GM19452 (cell line): ENCODE data around the gene FOXP1.

Experiments used
- ATAC-seq: cut with Tn5 transposase; IDR thresholded peaks from one replicate; pipeline ENCODE4 v1.9.1; 2021; ENCODE audit not compliant: unreplicated experiment

The FOXP1 gene

DNA sequence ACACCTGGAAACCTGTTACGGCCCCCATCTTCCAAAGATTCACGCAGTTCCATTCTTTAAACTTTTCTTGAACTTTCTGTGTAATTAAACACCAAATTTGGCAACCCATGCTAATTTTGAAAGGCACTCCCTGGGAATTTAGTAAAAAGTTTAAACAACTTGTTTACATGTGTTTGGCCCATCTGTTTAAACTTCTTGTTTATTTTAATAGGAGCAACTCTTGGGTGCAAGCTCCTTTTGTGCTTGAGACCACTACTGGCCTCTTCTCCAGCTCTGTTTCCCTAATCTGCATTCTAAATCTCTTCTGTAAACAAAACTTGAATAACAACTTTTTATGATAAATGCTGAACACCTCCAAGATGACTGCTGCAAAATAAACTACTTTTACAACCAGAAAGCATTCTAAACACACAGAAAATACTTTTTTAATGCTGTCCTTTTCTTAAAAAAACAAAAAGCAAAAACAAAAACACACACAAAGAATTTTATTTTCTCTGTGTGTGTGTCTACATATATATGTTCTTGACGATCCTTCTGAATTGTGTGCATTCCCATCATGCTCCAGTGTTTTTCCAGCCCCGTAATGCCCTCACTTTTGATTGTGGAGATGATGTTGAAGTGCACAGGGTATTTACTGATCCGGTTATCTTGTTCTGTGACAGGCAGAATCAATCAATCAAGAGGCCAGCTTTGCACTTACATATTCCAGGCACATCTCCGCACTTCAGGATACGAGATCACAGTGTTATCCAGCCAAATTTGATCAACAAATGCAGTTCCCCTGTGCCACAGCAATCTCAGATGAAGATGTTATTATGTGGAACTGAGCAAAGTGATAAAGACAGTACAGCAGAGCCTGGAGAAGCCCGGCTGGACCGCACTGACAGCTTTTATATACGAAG lies 416.9 kb downstream of the FOXP1 start:
- no peak for ATAC-seq

DNA sequence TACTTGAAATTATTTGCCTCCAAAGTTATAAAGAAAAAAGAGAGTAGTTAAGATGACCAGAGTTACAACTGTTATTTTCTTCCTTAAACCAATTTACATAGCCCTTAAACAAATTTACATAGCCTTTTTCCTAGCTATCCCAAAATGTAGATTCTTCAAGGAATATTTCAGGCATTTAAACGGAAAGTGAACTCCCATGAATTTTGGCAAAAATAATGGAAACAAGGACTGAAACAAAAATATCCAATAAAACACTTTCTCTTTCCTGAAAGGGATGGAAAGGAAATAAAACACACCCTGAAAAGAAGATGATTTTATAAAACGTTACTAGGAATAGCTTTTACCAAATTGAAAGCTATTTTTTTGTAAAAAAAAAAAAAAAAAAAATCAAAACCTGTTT lies 418.6 kb downstream of the FOXP1 start:
- ATAC-seq: no peak

DNA sequence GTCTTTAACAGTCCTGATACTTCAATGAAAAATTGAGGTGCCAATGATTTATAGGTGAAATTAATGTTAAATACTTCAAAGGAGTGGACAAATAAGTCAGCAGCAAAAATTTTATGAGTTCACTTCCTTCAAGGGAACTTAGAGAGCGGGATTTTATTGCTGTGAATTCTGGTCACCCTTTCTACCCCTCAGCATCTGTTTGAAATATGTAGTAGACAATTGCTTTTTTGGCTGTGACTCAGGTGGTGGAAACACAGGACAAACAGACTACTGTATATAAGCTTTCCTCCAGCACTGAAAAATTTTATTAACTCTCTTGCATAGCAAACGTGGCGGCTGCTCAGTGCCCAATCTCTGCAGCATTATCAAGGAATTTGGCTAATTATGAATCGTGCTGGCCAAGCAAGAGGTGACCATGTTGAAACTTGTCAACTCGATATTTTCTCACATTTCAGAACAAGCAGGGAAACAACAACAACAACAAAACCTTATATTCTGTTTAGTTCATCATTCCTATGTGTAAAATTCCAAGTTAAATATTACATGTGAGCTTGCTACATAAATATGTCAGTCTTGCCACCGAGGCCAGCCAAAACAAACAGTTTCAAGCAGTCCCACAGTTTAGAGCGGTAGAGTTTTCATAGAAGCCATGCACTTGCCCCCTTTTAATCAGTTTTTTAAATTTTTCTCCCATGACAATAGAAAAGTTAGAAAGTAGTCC lies 420.2 kb downstream of the FOXP1 start:
- ATAC-seq: no peak

DNA sequence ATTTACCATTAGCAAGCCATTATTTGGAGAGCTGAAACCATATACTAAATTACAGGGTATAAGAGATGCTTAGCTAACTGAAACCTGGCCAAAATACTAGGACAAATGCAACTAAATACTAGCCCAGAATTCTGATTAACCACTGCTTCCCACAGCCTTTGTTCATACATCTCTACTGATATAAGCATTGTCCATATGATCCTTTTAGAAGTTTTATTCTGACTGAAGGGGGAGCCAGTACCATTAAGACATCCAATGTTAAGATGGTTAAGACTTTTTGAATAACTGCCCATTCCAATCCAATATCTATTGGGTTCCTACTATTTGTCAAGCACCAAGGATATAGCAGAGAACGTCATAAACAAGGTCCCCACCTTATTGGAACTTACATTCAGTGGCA lies 421.3 kb downstream of the FOXP1 start:
- ATAC-seq: no peak

DNA sequence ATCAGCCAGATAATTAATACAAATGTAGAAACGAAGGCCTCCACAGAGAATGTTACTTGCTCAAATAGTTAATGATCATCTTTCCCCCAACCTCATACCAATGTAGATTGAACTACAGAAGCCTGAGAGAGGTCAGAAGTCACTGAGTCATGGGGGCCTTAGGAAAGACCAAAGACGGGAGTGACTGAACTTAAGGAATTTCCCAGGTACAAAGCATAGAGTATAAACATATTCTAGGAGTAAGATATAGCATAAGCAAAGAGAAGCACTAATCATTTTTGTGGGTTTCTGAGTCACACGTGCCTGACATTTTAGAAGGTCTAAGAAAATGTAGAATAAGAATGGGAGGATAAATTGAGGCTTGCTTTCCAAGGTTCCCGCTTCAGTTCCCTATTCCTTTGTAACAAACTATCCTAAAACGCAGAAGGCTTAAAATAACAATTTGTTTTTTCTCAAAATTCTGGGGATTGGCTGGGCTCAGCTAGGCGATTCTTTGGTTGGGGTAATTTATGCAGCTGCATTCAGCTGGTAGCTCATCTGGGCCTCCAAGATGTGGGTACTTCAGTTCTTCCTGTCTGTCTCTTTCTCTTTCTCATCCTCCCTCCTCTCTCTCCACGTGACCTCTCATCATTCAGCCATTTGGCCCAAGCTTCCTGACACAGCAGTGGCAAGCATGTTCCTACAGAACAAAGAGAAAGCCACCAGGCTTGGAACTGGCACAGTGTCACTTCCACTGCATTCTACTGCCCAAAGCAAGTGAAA lies 422.6 kb downstream of the FOXP1 start:
- ATAC-seq: no peak

DNA sequence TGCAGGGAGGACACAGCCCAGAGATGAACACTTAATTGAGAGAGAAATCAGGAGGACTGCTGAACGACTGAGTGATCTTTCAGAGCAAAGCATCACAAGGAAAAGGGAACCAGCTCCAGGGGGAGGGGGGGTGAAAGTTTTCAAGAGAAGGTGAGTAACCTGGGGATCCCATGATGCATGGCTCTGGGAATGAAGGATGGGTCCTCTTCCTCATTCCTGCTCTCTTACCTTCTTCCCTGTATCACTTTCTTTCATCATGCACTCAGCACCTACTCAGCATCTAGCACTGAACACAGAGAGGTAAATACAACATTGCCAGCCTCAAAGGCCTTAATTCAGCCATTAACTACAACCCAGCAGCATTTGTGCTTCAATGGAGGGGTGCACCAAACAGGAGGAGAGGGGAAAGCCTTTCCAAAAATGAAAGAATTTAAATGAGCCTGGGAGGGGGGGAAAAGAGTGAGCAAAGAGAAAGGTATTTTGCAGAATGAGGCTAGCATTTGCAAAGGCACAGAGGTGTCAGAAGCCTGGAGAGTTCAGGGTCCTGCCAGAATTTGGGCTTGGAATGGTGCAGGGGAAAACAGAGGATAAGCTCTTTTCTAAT lies 427.4 kb downstream of the FOXP1 start:
- ATAC-seq: no peak

DNA sequence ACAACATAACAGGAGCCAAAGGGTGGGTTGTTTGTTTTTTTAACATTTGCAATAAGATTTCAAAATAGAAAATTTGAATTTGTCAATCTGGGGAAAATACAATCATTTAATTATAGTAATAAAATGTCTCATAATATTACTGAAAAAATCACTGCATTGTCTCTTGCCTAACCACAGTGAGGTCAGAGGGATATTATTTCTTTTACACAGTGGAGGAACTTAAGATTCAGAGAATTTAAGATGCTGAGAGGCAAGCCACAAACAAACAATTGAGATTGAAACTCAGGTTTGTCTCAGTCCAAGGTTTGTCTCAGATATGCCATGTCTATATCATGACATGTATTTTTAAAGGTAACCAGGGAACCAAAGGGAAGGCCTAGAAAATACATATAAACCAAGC lies 428.7 kb downstream of the FOXP1 start:
- ATAC-seq: no peak

DNA sequence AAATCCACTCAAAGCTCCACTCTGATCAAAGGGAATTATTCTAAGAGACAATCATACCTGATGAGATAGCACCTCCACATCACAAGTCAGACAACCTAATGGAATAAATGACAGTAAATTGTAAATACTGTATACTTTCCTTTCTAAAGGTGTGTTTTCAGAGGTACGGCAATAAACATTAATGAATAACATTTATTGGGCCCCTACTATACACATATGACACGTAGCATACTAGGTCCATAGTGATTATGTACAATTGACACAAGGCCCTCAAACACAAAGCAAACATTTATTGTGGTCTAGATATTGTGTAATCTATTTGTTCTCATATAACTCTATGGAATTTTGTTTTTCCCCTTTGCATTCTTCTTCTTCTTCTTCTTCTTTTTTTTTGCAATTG lies 429.8 kb downstream of the FOXP1 start:
- ATAC-seq: no peak

DNA sequence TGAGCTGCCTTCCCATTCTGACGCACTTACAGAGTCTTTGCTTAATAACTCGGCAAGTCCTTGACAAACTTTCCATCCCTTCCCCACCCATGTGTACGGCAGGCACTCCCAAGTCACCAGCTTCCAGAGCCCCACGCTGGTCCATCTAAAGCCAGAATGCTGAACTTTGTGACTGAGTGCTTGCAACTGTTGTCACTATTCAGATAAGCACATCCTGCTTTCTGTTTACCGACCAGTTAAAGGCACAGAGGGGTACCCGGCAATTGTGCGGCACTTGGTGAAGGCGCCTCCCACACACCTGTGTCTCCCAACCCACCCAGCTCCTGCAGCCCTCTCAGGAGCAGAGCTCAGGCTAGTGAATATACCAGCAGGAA lies 430.6 kb downstream of the FOXP1 start:
- ATAC-seq: no peak

DNA sequence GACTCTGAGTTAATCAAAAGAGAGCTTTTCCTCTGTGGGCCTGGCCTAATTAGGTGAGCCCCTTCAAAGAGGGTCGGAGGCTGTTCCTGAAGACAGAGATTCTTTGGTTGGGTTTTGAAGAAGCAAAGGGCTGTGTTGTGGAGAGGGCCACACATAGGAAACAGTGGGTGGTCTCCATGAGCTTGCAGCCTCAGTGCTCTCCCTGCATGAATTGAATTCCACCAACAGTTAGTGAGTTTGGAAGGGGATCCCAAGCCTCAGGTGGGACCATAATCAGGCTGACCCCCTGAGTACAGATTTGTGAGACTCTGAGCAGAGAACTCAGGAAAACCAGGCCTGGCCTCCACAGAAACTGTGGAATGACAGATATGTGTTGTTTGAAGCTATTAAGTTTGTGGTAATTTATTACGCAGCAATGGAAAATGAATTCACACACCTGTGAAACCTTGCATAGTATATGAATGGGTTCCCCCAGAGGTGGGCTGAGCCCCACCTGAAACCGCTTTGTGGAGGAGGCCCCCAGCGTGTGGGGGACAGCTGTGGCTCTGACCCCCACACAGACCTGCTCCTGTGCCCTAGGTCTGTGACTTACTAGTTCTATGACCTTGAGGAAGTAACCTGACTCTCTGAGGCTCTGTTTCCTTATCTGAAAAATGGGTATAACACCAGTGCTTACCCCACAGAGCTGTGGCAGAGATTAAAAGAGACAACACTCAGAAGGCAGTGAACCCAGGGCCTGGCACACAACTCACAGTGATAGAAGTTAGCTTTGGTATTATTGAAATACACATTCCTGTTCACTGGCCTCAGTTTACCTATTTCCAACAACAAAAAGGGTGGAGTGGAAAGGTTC lies 431.3 kb downstream of the FOXP1 start:
- no peak for ATAC-seq

DNA sequence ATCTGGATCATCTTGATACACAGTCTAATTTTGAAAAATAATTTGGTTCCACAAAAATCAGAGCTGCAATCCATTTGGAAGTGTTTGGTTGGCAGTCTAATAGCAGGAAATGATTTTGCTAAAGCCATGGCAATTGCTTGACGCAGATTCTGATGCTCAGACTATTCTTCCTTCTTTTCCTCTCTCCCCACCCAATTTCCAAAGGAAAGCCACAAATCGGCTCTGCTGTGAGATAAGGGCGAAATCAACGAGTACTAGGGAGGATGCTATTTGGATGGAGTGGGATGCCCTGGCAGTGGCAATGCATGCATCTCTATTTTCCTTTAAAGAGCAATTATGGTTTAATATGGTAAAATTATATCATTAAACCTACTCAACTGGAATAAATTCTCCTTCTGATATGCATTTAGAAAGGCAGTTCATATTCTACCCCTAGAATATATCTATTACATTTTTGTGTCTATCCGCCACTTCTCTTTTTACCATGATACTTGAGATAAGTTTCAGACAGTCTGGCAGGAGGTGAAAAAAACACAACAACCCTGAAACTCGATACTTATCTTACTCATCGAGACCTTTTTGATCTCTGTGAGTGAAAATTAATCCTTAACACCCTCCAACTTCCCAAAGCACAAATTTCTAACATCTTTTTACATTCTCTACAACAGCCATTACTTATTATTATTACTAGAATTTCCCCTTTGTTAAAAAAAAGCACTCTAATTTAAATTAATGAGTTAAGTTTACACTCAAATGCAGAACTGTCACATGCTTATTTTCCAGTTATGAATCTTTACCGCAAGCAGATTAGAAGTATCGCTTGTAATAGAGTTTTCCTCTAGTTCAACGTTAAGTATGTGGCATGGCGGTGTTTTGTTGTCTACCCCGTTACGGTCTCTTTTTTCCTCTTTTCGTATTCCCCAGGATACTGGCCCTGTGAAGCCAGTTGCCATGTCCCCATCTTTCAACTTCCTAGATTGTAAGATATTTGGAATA lies 433.3 kb downstream of the FOXP1 start:
- ATAC-seq: peak; percentile 76

DNA sequence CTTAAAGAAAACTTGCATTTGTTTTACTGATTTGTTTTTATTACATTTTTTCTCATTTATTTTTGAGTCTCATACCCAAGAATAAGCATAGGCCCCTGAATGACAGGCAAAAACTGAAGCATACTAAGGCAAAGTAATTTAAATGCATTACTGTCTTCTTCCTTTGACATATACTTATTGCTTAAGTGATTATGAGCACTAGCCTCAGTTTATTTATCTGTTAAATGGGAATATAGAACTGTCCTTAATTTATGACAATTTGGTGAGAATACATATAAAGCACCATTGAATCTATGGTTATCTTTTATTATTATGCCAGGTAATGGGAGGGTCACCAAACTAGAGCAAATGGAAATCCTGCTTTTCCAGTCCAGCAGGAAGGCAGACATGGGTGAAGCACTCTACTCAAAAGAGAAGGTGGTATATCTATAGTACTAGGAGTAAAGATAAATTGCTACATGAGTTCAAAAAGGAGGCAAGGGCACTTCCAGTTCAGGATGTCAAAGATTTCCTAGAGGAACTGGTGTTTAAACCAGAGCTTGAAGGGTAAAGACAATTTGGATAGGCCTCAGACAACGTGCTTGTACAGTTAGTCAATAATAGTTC lies 435.0 kb downstream of the FOXP1 start:
- no peak for ATAC-seq

DNA sequence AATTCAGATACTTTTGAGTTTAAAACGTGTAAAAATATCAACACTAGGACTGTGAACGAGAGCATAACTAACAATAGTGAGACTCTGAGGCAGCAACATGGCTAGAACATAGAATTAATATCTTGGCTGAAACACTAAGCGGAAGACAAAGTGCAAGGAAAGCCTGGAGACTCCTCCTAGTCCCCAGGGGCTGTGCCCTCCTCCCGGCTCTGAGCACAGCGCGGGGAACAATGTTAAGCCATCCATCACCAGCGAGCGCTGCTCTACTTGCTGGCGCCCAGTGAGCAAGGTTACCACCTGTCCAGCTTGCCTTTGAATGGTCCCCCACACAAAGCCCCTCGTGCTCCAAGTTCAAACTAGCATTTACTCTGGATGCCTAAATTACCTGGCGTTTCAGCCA lies 436.9 kb downstream of the FOXP1 start:
- no peak for ATAC-seq

DNA sequence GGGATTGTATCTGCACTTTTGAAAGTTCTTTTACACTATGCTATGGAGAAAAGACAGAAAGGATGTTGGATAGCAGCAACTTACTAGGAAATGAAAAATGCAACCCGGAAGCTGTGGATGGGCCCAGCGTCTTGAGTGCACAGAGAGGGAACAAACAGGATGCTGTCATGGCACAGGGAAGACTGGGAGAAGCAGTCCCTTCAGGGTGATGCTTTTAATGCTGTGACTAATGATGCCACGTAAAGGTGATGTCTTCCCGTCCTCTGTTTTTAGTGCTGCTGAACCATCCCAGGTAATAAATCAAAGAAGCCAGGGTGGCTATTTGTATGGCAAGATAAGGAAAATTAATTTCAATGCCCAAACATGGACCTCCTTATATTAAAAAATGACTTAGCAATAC lies 437.6 kb downstream of the FOXP1 start:
- no peak for ATAC-seq

DNA sequence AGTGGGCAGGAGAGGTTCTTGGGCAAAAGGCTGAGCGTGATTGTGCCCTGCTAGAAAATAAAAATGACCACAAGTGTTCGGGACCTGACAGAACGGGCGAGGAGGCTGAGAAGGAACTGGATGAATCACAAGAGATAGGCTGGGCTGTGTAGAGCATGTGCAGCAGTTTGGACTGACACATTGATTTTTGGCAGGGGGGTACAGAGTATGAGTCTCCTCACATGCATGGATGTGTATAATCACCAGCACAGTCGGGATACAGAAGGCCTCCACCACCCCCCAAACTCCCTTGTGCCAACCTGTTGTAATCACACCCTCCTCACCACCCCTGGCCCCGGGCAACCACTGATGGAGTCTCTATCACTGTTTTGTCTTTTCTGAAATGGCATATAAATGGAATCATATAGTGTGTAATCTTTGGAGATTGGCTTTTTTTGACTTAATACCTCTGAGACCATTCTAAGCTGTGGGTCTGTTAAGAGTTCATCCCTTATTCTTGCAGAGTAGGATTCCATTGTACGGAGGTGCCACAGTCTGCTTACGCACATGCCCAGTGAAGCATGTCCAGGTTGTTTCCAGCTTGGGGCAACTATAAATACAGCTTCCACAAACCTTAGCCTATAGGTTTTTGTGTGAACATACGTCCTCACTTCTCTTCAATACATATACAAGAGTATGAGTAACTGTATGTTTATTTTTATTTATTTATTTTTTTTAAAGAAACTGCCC lies 438.8 kb downstream of the FOXP1 start:
- no peak for ATAC-seq

DNA sequence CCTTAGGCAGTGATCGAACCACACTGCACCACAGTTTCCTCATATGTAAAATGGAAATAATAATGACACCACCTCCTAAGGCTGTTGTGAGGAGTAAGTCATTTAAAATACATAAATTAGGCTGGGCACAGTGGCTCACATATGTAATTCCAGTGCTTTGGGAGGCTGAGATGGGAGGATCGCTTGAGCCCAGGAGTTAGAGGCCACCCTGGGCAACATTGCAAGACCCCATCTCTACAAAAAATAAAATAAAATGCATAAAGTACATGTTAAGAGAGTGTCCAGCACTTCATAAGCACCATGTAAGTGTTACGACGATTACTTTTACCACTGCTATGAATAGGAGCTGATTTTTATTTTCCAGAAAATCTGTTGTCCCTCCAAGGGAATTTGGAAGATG lies 440.0 kb downstream of the FOXP1 start:
- no peak for ATAC-seq

DNA sequence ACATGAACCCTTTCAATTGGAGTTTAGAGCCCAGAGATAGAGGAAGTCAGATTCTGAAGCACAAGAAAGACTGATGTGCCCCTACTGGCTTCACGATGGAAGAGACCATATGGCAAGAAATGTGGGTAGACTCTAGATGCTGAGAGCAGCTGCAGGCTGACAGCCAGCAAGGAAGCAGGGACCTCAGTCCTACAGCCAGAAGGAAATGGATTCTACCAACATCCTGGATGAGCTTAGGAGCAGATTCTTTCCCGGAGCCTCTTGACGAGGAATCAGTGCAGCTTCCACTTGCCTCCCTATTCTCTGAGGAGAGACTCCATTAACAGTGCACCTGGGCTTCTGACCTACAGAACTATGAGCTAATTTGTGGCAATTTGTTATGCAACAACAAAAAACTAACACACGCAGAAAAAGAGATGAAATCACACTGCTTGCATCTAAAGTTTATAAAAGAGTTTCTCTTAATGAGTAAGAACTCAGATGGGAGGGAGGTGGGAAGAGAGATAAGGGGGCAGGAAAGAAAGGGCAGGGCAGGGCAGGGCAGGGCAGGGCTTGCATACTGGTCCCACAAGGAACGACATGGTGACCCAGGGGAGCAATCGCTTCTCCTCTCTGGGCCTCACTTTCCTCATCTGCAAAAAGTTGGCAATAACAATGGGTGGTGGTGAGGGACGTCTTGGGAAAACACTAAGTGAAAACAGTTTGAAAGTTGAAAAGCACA lies 440.9 kb downstream of the FOXP1 start:
- no peak for ATAC-seq
